ENCODE results near the gene UBE2E2. TPM values are rescaled to one million over a fixed set of nuclear protein-coding genes. Genes with fewer than 3 reads are reported as not detected.

UBE2E2 gene
- polyA plus RNA-seq, 1 donor from 2014 or later = 19.8 TPM

GRCh38 chr3:23283625-23284024 is 80.5 kb downstream of the UBE2E2 start:
- H2AFZ ChIP-seq (ENCODE audit: low read depth, low read length) = no peak overlapping the region
- no peaks in the 10 kb centered on the region for H3K79me2 ChIP-seq (replicated peaks; ENCODE audit: insufficient read depth, low read length)
- H3K36me3 ChIP-seq (ENCODE audit: insufficient read depth, low read length) = no peaks in the 10 kb centered on the region
- H3F3A ChIP-seq (ENCODE audit: insufficient read depth, low read length, poor library complexity, severe bottlenecking) = no peaks in the 10 kb centered on the region
- TF ChIP-seq POLR2AphosphoS5 (IDR thresholded peaks at IDR 0.05) (no peak), SMC3 (conservative IDR thresholded peaks at IDR 0.05; ENCODE audit: poor library complexity) (no peak)
- no peaks in the 10 kb centered on the region for H3K27me3 ChIP-seq (ENCODE audit: insufficient read depth, low read depth, low read length)
- no peak overlapping the region for H3K9ac ChIP-seq (ENCODE audit: low read length)
- no peaks in the 10 kb centered on the region for H4K20me1 ChIP-seq (ENCODE audit: insufficient read depth)
- H3K9me3 ChIP-seq (ENCODE audit: low read length) = no peaks in the 10 kb centered on the region
- H3K4me2 ChIP-seq (ENCODE audit: low read length) = no peak overlapping the region
- H3K27ac ChIP-seq (ENCODE audit: low read length) = no peak overlapping the region
- no peaks in the 10 kb centered on the region for H3K9me2 ChIP-seq (ENCODE audit: insufficient read depth, low read length)
- H3K4me3 ChIP-seq (ENCODE audit: low read length) = no peak overlapping the region

GRCh38 chr3:23288286-23288685 is 85.2 kb downstream of the UBE2E2 start:
- H3K27ac ChIP-seq (ENCODE audit: low read length) = no peak overlapping the region
- TF ChIP-seq POLR2AphosphoS5 (IDR thresholded peaks at IDR 0.05) (no peak), CTCF (IDR thresholded peaks at IDR 0.05; ENCODE audit: poor library complexity, severe bottlenecking) (no peak), EP300 (conservative IDR thresholded peaks at IDR 0.05; ENCODE audit: poor library complexity, severe bottlenecking) (no peak), EZH2 (IDR thresholded peaks at IDR 0.05; ENCODE audit: borderline replicate concordance, insufficient read depth, low read length, poor library complexity, severe bottlenecking) (no peak), SMC3 (conservative IDR thresholded peaks at IDR 0.05; ENCODE audit: poor library complexity) (no peak)
- H3K9me3 ChIP-seq (ENCODE audit: low read length) = no peaks in the 10 kb centered on the region
- no peaks in the 10 kb centered on the region for H3K36me3 ChIP-seq (ENCODE audit: insufficient read depth, low read length)
- H3F3A ChIP-seq (ENCODE audit: insufficient read depth, low read length, poor library complexity, severe bottlenecking) = no peaks in the 10 kb centered on the region
- H3K9ac ChIP-seq (ENCODE audit: low read length) = no peak overlapping the region
- no peaks in the 10 kb centered on the region for H3K9me2 ChIP-seq (ENCODE audit: insufficient read depth, low read length)
- H3K79me2 ChIP-seq (replicated peaks; ENCODE audit: insufficient read depth, low read length) = no peaks in the 10 kb centered on the region
- H3K27me3 ChIP-seq (ENCODE audit: insufficient read depth, low read depth, low read length) = no peaks in the 10 kb centered on the region
- no peak overlapping the region for H2AFZ ChIP-seq (ENCODE audit: low read depth, low read length)
- H3K4me3 ChIP-seq (ENCODE audit: low read length) = no peak overlapping the region
- no peaks in the 10 kb centered on the region for H4K20me1 ChIP-seq (ENCODE audit: insufficient read depth)
- H3K4me2 ChIP-seq (ENCODE audit: low read length) = no peak overlapping the region

GRCh38 chr3:23288715-23289114 is 85.6 kb downstream of the UBE2E2 start:
- H3K9me2 ChIP-seq (ENCODE audit: insufficient read depth, low read length) = no peaks in the 10 kb centered on the region

GRCh38 chr3:23292432-23292831 is 89.3 kb downstream of the UBE2E2 start:
- no peak overlapping the region for H3K27ac ChIP-seq (ENCODE audit: low read length)

More at GRCh38 chr3:23288715-23289114, 85.6 kb downstream of the UBE2E2 start:
- H3F3A ChIP-seq (ENCODE audit: insufficient read depth, low read length, poor library complexity, severe bottlenecking) = no peaks in the 10 kb centered on the region
- no peak overlapping the region for H3K9ac ChIP-seq (ENCODE audit: low read length)
- no peaks in the 10 kb centered on the region for H3K27me3 ChIP-seq (ENCODE audit: insufficient read depth, low read depth, low read length)
- no peaks in the 10 kb centered on the region for H3K9me3 ChIP-seq (ENCODE audit: low read length)
- no peak overlapping the region for H2AFZ ChIP-seq (ENCODE audit: low read depth, low read length)
- H3K4me2 ChIP-seq (ENCODE audit: low read length) = no peak overlapping the region
- H4K20me1 ChIP-seq (ENCODE audit: insufficient read depth) = no peaks in the 10 kb centered on the region
- no peak overlapping the region for H3K27ac ChIP-seq (ENCODE audit: low read length)
- no peaks in the 10 kb centered on the region for H3K36me3 ChIP-seq (ENCODE audit: insufficient read depth, low read length)
- TF ChIP-seq POLR2AphosphoS5 (IDR thresholded peaks at IDR 0.05) (no peak), EP300 (conservative IDR thresholded peaks at IDR 0.05; ENCODE audit: poor library complexity, severe bottlenecking) (no peak)
- H3K4me3 ChIP-seq (ENCODE audit: low read length) = no peak overlapping the region
- H3K79me2 ChIP-seq (replicated peaks; ENCODE audit: insufficient read depth, low read length) = no peaks in the 10 kb centered on the region

More at GRCh38 chr3:23292432-23292831, 89.3 kb downstream of the UBE2E2 start:
- H3K27me3 ChIP-seq (ENCODE audit: insufficient read depth, low read depth, low read length) = no peaks in the 10 kb centered on the region
- H3K9me3 ChIP-seq (ENCODE audit: low read length) = no peaks in the 10 kb centered on the region
- TF ChIP-seq CTCF (IDR thresholded peaks at IDR 0.05; ENCODE audit: poor library complexity, severe bottlenecking) = no peak
- H3K4me2 ChIP-seq (ENCODE audit: low read length) = no peak overlapping the region
- H3K9me2 ChIP-seq (ENCODE audit: insufficient read depth, low read length) = no peaks in the 10 kb centered on the region
- no peak overlapping the region for H2AFZ ChIP-seq (ENCODE audit: low read depth, low read length)
- H3K36me3 ChIP-seq (ENCODE audit: insufficient read depth, low read length) = no peaks in the 10 kb centered on the region
- H3K4me3 ChIP-seq (ENCODE audit: low read length) = no peak overlapping the region
- no peaks in the 10 kb centered on the region for H3F3A ChIP-seq (ENCODE audit: insufficient read depth, low read length, poor library complexity, severe bottlenecking)
- no peak overlapping the region for H3K9ac ChIP-seq (ENCODE audit: low read length)
- H3K79me2 ChIP-seq (replicated peaks; ENCODE audit: insufficient read depth, low read length) = no peaks in the 10 kb centered on the region
- H4K20me1 ChIP-seq (ENCODE audit: insufficient read depth) = no peaks in the 10 kb centered on the region
